Gastrocnemius medialis (tissue), 4 donors: ENCODE results near the gene PRMT7.

Source experiments
- CTCF ChIP-seq, 5 experiments: fragments of 450-650 bp in 3 of 5; fragments of 200-600 bp in 2 of 5; sonication (generic) in 2 of 5; IDR thresholded peaks in 4 of 5; conservative IDR thresholded peaks in 1 of 5; 1 replicate in 4 of 5; 2 replicates in 1 of 5; pipeline ENCODE4 v1.5.1; 2016 to 2019; ENCODE audit warnings: antibody characterized with exemption in 5 of 5, mild to moderate bottlenecking in 3 of 5, moderate library complexity in 3 of 5
- POLR2A ChIP-seq, 2 donors: fragments of 450-650 bp; IDR thresholded peaks; one replicate each; pipeline ENCODE4 v1.6.1; 2017; ENCODE audit warnings: antibody characterized with exemption in 2 of 2, mild to moderate bottlenecking in 2 of 2, moderate library complexity in 2 of 2

- TF ChIP-seq CTCF (IDR thresholded peaks at IDR 0.05 in 4 of 5, conservative IDR thresholded peaks at IDR 0.05 in 1 of 5) (no peak), POLR2A (IDR thresholded peaks at IDR 0.05) (no peak)
Measured at GRCh38 chr16:68400924-68401460, 90.2 kb downstream of the PRMT7 start.
